GM12864 (cell line): ENCODE results near the gene RASSF7.
A peak's percentile ranks its signal among the peaks of the same experiment; 100 is the strongest.

Experiments
- DNase-seq: peaks from one replicate; pipeline ENCODE4 v3.0.0-alpha.2; 2011; ENCODE audit warnings: low read depth
- H3K4me3 ChIP-seq: 2 replicates; pipeline ENCODE4 v1.5.1; 2011; ENCODE audit warnings: mild to moderate bottlenecking, low read depth, low read length, control low read depth
- TF ChIP-seq, protein P1 (sequence below): IDR thresholded peaks from 2 replicates; pipeline ENCODE4 v1.5.1; 2011; ENCODE audit warnings: low read depth, mild to moderate bottlenecking, moderate library complexity, low read length, control low read depth, inconsistent platforms; ENCODE audit errors: missing control alignments

Gene RASSF7

DNA sequence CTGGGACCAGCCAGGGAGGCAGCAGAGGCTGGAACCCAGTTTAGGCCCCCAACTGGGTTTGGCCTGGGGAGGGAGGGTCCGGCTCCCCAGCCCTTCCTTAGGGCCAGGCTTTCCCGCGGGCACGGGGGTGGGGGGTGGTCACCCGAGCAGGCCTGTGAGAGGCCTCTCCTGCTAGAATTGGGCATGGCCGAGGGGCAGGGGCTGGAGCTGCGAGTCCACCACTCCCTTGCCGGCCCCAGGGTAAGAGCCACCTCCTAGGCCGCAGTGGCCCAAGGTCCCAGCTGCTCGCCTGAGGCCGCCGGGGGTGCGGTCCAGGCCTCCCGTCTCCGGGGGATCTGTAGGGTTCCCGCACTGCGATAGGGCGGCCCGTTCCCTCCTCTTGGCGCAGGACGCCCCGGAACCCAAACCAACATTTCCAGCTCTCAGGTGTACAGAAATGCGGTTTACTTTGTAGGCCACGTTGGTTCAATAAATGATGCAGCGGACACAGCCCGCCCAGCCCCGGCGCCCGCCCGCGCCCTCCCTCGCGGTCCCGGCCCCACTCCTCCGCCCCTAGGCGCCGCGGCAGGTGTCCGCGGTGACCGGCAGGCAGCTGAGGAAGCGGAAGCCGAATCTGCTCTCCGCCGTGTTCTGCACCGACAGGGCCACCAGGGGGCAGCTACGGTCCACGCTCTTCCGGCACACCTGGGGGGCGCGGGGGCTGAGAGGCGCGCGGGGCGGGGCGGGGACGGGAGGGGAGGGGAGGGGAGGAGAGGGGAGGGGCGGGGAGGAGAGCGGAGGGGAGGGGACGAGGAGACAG is 6.1 kb upstream of the RASSF7 start:
- peak overlapping the region; percentile 46 for H3K4me3 ChIP-seq
- TF ChIP-seq, protein P1, sequence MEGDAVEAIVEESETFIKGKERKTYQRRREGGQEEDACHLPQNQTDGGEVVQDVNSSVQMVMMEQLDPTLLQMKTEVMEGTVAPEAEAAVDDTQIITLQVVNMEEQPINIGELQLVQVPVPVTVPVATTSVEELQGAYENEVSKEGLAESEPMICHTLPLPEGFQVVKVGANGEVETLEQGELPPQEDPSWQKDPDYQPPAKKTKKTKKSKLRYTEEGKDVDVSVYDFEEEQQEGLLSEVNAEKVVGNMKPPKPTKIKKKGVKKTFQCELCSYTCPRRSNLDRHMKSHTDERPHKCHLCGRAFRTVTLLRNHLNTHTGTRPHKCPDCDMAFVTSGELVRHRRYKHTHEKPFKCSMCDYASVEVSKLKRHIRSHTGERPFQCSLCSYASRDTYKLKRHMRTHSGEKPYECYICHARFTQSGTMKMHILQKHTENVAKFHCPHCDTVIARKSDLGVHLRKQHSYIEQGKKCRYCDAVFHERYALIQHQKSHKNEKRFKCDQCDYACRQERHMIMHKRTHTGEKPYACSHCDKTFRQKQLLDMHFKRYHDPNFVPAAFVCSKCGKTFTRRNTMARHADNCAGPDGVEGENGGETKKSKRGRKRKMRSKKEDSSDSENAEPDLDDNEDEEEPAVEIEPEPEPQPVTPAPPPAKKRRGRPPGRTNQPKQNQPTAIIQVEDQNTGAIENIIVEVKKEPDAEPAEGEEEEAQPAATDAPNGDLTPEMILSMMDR: peak; percentile 71
- DNase-seq: peak; percentile 49

DNA sequence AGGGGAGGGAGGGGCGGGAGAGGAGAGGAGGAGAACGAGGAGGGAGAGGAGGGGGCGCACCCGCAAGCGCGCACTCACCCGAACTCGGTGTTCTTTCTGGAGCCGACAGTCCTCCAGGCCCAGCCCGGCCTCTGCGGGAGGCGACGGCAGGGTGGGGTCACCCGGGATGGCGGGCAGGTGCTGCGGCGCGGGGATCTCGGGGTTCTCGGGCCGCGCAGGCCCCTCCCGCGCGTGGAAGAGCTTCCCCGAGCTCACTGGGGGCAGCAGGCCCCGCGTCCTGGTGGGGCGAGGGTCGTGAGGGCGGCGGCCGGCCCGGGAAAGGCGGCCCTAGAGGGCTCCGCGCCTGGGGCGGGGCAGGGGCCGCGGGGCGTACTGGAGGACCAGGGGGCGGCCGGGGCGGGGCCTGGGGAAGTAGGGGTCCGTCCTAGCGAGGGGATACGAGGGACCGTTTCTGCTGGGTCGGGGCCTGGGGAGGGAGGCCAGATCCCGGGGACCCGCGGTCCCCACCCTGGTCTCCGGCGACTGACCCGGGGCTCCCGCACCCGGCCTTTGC is 5.5 kb upstream of the RASSF7 start:
- no peak for DNase-seq
- TF ChIP-seq, protein P1: no peak
- H3K4me3 ChIP-seq: peak overlapping the region; percentile 9; the same call in 1 of the 2 replicates

DNA sequence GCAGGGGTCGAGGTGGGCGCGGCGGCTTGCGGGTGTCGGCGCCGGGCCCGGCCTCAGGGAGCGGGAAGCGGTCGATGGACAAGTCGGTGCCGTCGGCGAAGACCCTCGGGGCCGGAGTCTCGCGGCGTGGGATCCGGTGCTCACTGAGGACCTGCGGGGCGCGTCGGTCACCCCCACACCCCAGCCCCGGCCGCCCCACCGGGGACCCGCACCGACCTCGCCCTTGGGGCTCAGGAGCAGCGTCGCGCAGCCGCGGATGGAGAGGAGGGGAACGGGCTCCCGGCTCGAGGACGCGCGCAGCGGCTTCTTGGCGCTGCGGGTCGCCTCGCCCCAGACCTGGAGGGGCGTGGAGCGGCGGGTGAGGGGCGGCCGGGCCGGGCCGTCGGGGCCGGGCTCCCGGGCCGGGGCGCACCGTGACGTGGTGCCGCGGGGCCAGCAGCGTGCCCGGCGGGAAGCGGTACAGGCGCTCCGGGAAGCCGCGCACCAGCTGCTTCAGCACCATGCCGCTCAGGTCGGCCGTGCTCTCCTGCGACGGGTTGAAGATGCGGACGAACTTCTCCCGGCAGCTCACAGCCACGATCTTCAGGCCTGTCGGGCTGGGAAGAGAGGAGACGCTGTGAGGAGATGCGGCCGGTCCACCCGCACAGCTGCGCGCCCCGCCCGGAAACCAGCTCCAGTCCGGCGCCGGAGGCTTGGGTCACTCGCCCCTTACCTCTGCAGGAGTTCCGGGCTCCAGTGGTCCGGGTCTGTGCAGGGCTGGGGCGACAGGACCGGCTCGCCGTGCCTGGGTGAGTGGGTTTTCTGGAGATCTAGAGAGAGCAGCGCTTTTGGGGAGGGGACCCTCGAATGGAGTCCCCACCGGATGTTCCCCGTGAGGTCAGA is 4.7 kb upstream of the RASSF7 start:
- TF ChIP-seq, protein P1: no peak
- no peak overlapping the region for H3K4me3 ChIP-seq
- DNase-seq: no peak

DNA sequence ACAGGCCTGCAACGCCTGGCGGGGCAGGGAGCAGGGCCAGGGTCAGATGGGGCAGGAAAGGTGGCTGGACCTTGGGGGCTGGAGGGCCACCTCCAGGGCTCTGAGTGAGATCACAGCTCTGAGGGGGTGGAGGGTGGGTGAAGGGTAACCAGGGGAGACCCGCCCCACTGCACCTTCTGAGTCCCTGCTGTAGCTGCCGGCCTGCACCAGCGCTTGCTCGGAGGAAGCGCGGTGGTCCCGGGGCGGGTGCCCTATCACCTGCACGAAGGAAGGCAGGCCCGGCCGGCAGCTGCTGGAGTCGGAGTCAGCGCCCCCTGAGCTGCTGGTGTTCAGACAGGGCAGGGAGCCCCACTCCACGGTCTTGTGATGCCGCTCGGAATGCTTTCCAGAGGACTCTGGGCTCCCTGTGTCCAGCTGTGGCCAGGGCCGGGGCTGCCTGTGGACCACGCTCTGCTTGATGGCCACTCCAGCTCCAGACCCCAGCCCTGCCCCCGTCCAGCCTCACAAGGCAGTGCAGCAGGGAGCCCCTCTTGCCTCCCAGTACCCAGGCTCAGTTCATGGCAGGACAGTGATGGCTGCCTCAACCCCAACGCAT is 4.0 kb upstream of the RASSF7 start:
- H3K4me3 ChIP-seq: no peak overlapping the region
- DNase-seq: no peak

DNA sequence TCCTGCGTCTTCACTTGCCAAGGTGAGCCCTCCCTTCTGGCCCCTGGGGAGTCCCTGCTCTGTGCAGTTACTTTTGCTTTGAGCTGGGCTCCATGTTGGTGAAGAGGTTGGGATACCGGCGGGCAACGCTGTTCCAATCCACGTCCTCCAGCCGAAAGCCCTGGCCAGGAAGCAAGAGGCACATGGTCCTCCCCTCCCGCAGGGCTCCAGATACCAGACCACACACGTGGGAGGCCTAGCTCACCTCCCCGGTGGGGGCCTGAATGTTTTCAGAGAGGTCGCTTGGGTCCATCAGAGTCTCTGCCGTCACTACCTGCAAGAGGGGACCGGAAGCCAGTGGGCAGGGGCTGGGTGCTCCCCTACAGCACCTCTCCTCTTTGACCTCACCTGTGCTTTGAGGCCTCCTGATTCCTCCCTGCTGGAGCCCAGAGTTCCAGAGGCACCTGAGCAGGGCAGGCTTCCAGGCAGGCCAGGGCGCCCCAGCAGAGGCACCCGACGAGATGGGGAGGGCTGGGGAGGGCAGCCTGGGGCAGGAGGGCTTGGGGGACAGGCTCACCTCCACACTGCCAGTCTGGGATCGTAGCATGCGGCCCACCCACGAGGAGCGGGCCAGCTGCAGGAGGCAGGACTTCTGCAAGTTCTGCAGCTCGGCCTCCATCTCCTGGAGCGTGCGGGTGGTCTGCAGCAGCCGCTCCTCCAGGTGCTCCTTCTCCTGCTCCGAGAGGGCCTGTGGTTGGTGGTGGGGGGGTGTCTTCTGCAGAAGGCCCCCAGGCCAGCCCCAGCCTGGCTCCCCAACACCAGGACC is 3.2 kb upstream of the RASSF7 start:
- DNase-seq: no peak
- no peak overlapping the region for H3K4me3 ChIP-seq
- TF ChIP-seq, protein P1: no peak

More for the DNA sequence above, 4.0 kb upstream of the RASSF7 start:
- TF ChIP-seq, protein P1: no peak

DNA sequence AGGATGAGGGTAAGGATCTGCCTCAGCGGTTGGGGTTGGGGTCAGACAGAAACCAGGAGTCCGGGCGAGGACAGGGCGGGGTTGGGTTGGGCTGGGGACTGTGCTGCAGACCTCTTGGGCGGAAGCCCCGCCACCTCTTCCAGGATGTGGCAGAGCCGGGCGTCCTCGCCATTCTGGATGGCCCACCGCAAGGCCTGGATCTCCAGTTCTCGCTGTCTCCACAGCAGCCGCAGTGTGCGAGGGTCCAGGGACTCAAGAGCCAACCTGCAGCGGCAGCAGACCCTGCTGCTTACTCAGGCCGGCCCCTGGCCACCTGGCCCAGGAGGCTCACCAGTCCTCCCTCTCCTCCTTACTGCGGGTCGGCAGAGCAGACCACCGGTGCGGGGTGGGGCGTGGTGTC is 2.3 kb upstream of the RASSF7 start:
- TF ChIP-seq, protein P1: no peak
- H3K4me3 ChIP-seq: no peak overlapping the region
- no peak for DNase-seq
